HG03175 (cell line): ENCODE measurements around the gene HCN1.
"Not testable (repeated sequence)": the region's sequence is repeated elsewhere in the genome, so short reads cannot be mapped to it uniquely, and the experiment has no call there.

Source experiments
- ATAC-seq: cut with Tn5 transposase; IDR thresholded peaks from one replicate; pipeline ENCODE4 v1.9.1; 2021; ENCODE audit warnings: mild to moderate bottlenecking, moderate library complexity; ENCODE audit not compliant: unreplicated experiment

Gene HCN1

GRCh38 chr5:45622365-45622764 lies 73.8 kb downstream of the HCN1 start:
- ATAC-seq: no peak

- no peak for ATAC-seq
Observed at GRCh38 chr5:45617859-45618416, 78.2 kb downstream of the HCN1 start.

GRCh38 chr5:45609661-45610060 lies 86.5 kb downstream of the HCN1 start:
- no peak for ATAC-seq

- ATAC-seq: no peak
Observed at GRCh38 chr5:45604092-45604491, 92.1 kb downstream of the HCN1 start.

- ATAC-seq: no peak
Observed at GRCh38 chr5:45601424-45601823, 94.8 kb downstream of the HCN1 start.

- no peak for ATAC-seq
Observed at GRCh38 chr5:45596320-45596719, 99.9 kb downstream of the HCN1 start.

GRCh38 chr5:45586001-45586400 lies 110.2 kb downstream of the HCN1 start:
- not testable (repeated sequence) for ATAC-seq

GRCh38 chr5:45578270-45578669 lies 117.9 kb downstream of the HCN1 start:
- no peak for ATAC-seq

- no peak for ATAC-seq
Observed at GRCh38 chr5:45568813-45569212, 127.4 kb downstream of the HCN1 start.

GRCh38 chr5:45542421-45542820 lies 153.8 kb downstream of the HCN1 start:
- no peak for ATAC-seq

- no peak for ATAC-seq
Observed at GRCh38 chr5:45533663-45534062, 162.5 kb downstream of the HCN1 start.

- no peak for ATAC-seq
Observed at GRCh38 chr5:45532826-45533624, 163.2 kb downstream of the HCN1 start.

GRCh38 chr5:45521067-45521466 lies 175.1 kb downstream of the HCN1 start:
- ATAC-seq: no peak

- no peak for ATAC-seq
Observed at GRCh38 chr5:45512521-45512920, 183.7 kb downstream of the HCN1 start.

- ATAC-seq: no peak
Observed at GRCh38 chr5:45509371-45509770, 186.8 kb downstream of the HCN1 start.

- ATAC-seq: no peak
Observed at GRCh38 chr5:45508135-45508534, 188.0 kb downstream of the HCN1 start.

- ATAC-seq: no peak
Observed at GRCh38 chr5:45507178-45507577, 189.0 kb downstream of the HCN1 start.

GRCh38 chr5:45499006-45499405 lies 197.2 kb downstream of the HCN1 start:
- ATAC-seq: not testable (repeated sequence)

- no peak for ATAC-seq
Observed at GRCh38 chr5:45491368-45491767, 204.8 kb downstream of the HCN1 start.

GRCh38 chr5:45484781-45485180 lies 211.4 kb downstream of the HCN1 start:
- no peak for ATAC-seq

- no peak for ATAC-seq
Observed at GRCh38 chr5:45454114-45454513, 242.1 kb downstream of the HCN1 start.

- ATAC-seq: not testable (repeated sequence)
Observed at GRCh38 chr5:45444856-45445255, 251.3 kb downstream of the HCN1 start.

- ATAC-seq: no peak
Observed at GRCh38 chr5:45440466-45440865, 255.7 kb downstream of the HCN1 start.
